KMS-11 (cell line): ENCODE measurements around the gene PRDM2.

Source experiments
- H2AFZ ChIP-seq: fragments of 200-600 bp; sonication (generic); 2 replicates; pipeline ENCODE4 v1.6.1; 2016; ENCODE audit warnings: antibody characterized with exemption, mixed run types, low read depth
- H3K27ac ChIP-seq: fragments of 200-600 bp; sonication (generic); 2 replicates; pipeline ENCODE4 v1.6.1; 2016; ENCODE audit warnings: mild to moderate bottlenecking, mixed run types
- H3K27me3 ChIP-seq: fragments of 200-600 bp; sonication (generic); 2 replicates; pipeline ENCODE4 v1.6.1; 2017; ENCODE audit warnings: mild to moderate bottlenecking, low read depth, mixed run types, moderate library complexity; ENCODE audit not compliant: insufficient read depth
- H3K36me3 ChIP-seq: fragments of 200-600 bp; sonication (generic); 2 replicates; pipeline ENCODE4 v1.6.1; 2017; ENCODE audit warnings: mild to moderate bottlenecking, mixed run types; ENCODE audit not compliant: insufficient read depth
- H3K4me1 ChIP-seq: fragments of 200-600 bp; sonication (generic); 2 replicates; pipeline ENCODE4 v1.6.1; 2016; ENCODE audit warnings: mild to moderate bottlenecking, low read depth, mixed run types; ENCODE audit not compliant: poor library complexity, severe bottlenecking
- H3K4me2 ChIP-seq: fragments of 200-600 bp; sonication (generic); 2 replicates; pipeline ENCODE4 v1.7.0; 2016; ENCODE audit warnings: mild to moderate bottlenecking, mixed run types
- H3K4me3 ChIP-seq: fragments of 200-600 bp; sonication (generic); IDR thresholded peaks from 2 replicates; pipeline ENCODE4 v1.6.1; 2017; ENCODE audit warnings: low read depth, low read length, mixed read lengths; ENCODE audit not compliant: insufficient read depth
- H3K79me2 ChIP-seq: fragments of 200-600 bp; sonication (generic); 2 replicates; pipeline ENCODE4 v1.6.1; 2016; ENCODE audit warnings: low read depth, mixed run types; ENCODE audit not compliant: insufficient read depth
- H3K9ac ChIP-seq: fragments of 200-600 bp; sonication (generic); 2 replicates; pipeline ENCODE4 v1.6.1; 2016; ENCODE audit warnings: mild to moderate bottlenecking, mixed run types
- H4K20me1 ChIP-seq: fragments of 200-600 bp; sonication (generic); 2 replicates; pipeline ENCODE4 v1.6.1; 2016; ENCODE audit warnings: mild to moderate bottlenecking, mixed run types; ENCODE audit not compliant: insufficient read depth
- TF ChIP-seq, protein P1 (sequence below): fragments of 200-600 bp; sonication (generic); conservative IDR thresholded peaks from 2 replicates; pipeline ENCODE4 v1.6.1; 2017; ENCODE audit warnings: low read depth, mild to moderate bottlenecking, antibody characterized with exemption, low read length, moderate library complexity, mixed read lengths

PRDM2 gene

DNA sequence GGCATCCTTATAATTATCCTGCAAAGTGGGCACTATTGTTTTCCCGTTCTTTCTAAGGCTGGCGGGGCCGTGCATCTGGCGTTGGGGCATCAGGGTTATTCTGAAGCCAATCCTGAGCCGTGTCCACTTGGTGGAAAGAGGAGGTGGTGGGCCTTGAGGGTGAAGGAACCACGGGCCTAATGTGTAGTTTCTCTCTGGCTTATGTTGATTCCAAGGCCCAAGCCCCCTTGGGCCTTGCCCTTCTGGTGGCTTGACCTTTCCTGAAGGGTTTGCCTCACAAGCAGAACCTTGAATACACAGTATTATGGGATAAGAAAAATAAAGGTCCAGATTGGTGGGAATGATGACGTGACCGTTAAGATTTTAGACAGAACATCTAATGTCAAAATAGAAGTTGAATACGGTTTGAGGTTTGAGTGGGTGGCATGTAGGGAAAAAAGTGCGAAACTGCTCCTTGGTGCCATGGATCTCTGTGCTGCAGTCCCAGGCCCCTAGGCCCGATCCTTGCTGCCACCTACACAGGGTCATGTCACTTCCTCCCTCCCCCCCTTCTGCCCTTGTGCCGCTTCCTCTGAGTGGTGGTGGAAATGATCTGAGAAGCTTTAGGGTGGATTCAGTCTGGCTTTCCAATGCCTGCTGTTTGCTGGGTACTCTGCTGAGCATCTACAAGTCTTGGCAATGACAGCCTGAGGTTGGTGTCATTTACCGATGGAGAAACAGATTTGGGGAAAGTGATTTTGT is 90.5 kb downstream of the PRDM2 start:
- TF ChIP-seq, protein P1, sequence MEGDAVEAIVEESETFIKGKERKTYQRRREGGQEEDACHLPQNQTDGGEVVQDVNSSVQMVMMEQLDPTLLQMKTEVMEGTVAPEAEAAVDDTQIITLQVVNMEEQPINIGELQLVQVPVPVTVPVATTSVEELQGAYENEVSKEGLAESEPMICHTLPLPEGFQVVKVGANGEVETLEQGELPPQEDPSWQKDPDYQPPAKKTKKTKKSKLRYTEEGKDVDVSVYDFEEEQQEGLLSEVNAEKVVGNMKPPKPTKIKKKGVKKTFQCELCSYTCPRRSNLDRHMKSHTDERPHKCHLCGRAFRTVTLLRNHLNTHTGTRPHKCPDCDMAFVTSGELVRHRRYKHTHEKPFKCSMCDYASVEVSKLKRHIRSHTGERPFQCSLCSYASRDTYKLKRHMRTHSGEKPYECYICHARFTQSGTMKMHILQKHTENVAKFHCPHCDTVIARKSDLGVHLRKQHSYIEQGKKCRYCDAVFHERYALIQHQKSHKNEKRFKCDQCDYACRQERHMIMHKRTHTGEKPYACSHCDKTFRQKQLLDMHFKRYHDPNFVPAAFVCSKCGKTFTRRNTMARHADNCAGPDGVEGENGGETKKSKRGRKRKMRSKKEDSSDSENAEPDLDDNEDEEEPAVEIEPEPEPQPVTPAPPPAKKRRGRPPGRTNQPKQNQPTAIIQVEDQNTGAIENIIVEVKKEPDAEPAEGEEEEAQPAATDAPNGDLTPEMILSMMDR = no peak
- Histone ChIP-seq H3K4me1 (no peaks in the 10 kb centered on the region), H3K79me2 (peaks cover 11% of the 10 kb centered on the region; the same call in 1 of the 2 replicates), H3K27ac (no peak overlapping the region), H2AFZ (no peak overlapping the region), H3K9ac (no peak overlapping the region), H4K20me1 (0 out of 2 replicates have a peak, but pooled peaks cover 7% of the 10 kb centered on the region), H3K36me3 (peaks cover 4% of the 10 kb centered on the region; the same call in 1 of the 2 replicates), H3K27me3 (no peaks in the 10 kb centered on the region), H3K4me3 (no peak overlapping the region), H3K4me2 (no peak overlapping the region)

DNA sequence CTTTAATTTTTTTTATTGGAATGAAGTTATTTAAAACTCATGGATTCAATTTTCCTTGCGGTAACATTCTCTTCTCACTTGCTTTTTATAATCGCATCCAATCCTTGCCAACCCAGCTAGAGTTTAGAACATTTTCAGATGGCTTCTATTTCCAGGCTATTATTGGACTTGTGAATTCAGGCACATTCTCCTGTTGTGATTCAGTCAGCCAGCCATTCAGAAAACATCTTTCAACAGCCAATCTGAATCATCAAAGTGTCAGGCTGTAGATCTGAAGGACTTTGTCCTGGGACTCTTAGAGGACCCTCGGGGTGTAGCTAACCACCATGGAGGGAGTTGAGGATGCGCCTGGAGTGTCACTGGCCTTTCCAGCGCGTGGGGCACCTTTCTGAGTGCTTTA is 92.4 kb downstream of the PRDM2 start:
- TF ChIP-seq, protein P1 = no peak
- H3K4me1 ChIP-seq = no peaks in the 10 kb centered on the region
- no peak overlapping the region for H2AFZ ChIP-seq
- H4K20me1 ChIP-seq = no peaks in the 10 kb centered on the region
- no peak overlapping the region for H3K4me3 ChIP-seq
- no peak overlapping the region for H3K27ac ChIP-seq
- H3K79me2 ChIP-seq = no peaks in the 10 kb centered on the region
- no peak overlapping the region for H3K9ac ChIP-seq
- no peaks in the 10 kb centered on the region for H3K27me3 ChIP-seq
- no peaks in the 10 kb centered on the region for H3K36me3 ChIP-seq
- no peak overlapping the region for H3K4me2 ChIP-seq

DNA sequence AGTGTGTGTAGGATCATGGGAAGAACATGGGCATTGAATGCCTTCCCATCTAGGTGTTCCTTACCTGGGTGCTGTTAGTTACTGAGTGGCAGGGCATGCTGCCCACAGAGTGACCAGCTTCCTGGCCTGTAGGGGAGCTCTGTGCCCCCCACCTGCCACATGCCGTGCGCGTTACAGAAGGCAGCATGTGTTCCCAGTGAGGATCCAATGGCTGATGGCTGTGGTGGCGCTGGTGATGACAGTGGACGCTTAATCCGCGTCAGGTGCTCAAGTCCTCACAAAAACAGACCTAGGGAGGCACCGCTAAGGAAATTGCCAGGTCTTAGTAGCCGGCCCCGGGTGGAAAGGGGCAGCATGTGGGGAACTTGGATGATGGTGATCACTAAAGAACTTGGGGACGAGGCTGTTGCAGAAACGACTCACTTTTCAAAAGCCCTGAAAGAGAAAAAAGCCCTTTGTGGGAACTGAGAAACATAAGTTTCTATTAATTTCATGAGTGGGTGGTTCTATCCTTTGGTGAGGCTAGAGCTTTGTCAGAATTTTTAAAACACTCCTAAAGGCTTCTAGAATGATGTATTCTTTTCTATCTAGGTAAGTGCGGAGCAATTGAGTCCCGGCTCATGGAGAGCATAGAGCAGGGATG is 93.2 kb downstream of the PRDM2 start:
- Histone ChIP-seq H4K20me1 (no peaks in the 10 kb centered on the region), H3K4me3 (no peak overlapping the region), H3K4me1 (no peaks in the 10 kb centered on the region), H3K36me3 (no peaks in the 10 kb centered on the region), H3K79me2 (no peaks in the 10 kb centered on the region), H3K9ac (no peak overlapping the region), H2AFZ (no peak overlapping the region), H3K27me3 (no peaks in the 10 kb centered on the region), H3K27ac (no peak overlapping the region), H3K4me2 (no peak overlapping the region)
- TF ChIP-seq, protein P1 = no peak

DNA sequence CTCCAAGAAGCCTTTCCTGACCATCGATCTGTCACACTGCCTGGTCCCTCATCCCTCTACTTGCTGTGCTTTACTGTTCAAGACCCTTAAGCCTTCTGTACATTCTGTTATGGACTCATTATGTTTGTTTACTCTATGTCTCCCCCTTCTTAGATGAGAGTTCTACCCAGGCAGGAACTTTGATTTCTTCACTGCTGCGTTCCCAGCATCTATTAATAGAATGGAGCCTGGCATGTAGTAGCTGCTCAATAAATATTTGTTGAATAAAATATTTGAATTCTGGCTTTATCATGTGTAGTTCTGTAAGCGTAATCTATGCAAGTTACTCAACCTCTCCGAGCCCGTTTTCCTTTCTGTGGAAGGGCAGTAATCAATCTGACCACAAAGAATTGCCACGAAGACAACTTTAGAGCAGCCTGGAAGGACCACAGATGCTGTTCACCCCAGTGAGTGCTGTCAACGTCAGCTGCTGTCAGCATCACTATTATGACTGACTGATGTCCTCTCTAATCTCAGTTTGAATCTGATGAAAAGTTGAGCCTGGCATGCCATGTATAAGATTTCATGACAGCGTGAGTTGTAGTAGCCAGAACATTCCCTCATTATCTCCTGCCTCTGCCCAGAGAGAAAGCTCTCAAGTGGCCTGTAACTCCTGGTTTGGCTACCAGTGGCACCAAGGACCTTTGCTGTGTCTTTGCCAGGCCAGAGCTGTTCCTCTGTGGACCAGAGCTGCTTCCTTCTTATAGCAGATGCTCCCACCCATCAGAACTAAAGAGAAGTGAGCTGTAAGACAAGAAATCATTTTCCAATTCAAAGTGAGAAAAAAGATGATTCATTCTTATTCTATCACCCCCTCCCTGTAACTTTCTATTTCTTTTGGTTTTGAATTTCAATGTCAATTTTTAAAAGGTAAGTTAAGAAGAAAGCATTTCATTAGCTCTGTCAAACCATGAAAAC is 94.5 kb downstream of the PRDM2 start:
- Histone ChIP-seq H3K9ac (no peak overlapping the region), H3K27me3 (no peaks in the 10 kb centered on the region), H3K4me3 (no peak overlapping the region), H3K4me1 (no peaks in the 10 kb centered on the region), H3K4me2 (no peak overlapping the region), H3K79me2 (no peaks in the 10 kb centered on the region), H4K20me1 (no peaks in the 10 kb centered on the region), H3K27ac (no peak overlapping the region), H2AFZ (no peak overlapping the region), H3K36me3 (no peaks in the 10 kb centered on the region)
- TF ChIP-seq, protein P1 = no peak
